ENCODE data around the gene CCDC112. TPM values are rescaled to one million over a fixed set of nuclear protein-coding genes. Genes with fewer than 3 reads are reported as not detected.
A peak's percentile ranks its signal among the peaks of the same experiment; 100 is the strongest.

CCDC112 gene
- total and polyA plus RNA-seq, 7 donors: 4.6 to 19.4 (median 9.6) TPM

- Histone ChIP-seq H3K9me3 (no peaks in the 10 kb centered on the region), H3K4me1 (no peaks in the 10 kb centered on the region), H3K27ac (no peak overlapping the region), H3K4me3 (no peak overlapping the region), H3K27me3 (peaks cover 0 to 20% (median 0%) of the 10 kb centered on the region in 3 donors), H3K36me3 (no peaks in the 10 kb centered on the region)
- intact Hi-C loops (cut with DNase I): loop anchor here (2.0 kb wide), 2 partner anchors 263 to 277 kb away; no protein-coding TSS in a partner anchor
- WGBS, 2 donors: 10 to 13% methylated on average over 1 of the region's 1 CpG
- no peak for DNase-seq
- TF ChIP-seq EP300 (IDR thresholded peaks at IDR 0.05): no peak
- TF ChIP-seq CTCF (IDR thresholded peaks at IDR 0.05): peak; percentile 23 to 61 (median 56)
Observed at GRCh38 chr5:115309751-115310370, 13.4 kb upstream of the CCDC112 start.

GRCh38 chr5:115308815-115309214, 12.4 kb upstream of the CCDC112 start:
- intact Hi-C loops (cut with DNase I): loop anchor here (2.0 kb wide), 1 partner anchor 264 kb away; no protein-coding TSS in a partner anchor
- H3K36me3 ChIP-seq: no peaks in the 10 kb centered on the region
- H3K4me3 ChIP-seq: no peak overlapping the region
- no peaks in the 10 kb centered on the region for H3K9me3 ChIP-seq
- no peak for TF ChIP-seq POLR2A (IDR thresholded peaks at IDR 0.05)
- no peak for TF ChIP-seq EP300 (IDR thresholded peaks at IDR 0.05)
- TF ChIP-seq POLR2AphosphoS5 (IDR thresholded peaks at IDR 0.05): no peak
- TF ChIP-seq CTCF (IDR thresholded peaks at IDR 0.05): no peak
- DNase-seq: no peak
- no peak overlapping the region for H3K27ac ChIP-seq
- H3K27me3 ChIP-seq: peaks cover 0 to 20% (median 0%) of the 10 kb centered on the region in 3 donors
- no peaks in the 10 kb centered on the region for H3K4me1 ChIP-seq

- intact Hi-C loops (cut with DNase I): no loop called here
- no peaks in the 10 kb centered on the region for H3K36me3 ChIP-seq
- DNase-seq: no peak
- H3K4me3 ChIP-seq: no peak overlapping the region
- TF ChIP-seq POLR2AphosphoS5 (IDR thresholded peaks at IDR 0.05): no peak
- no peak for TF ChIP-seq POLR2A (IDR thresholded peaks at IDR 0.05)
- TF ChIP-seq EP300 (IDR thresholded peaks at IDR 0.05): no peak
- TF ChIP-seq CTCF (IDR thresholded peaks at IDR 0.05): no peak
- H3K27me3 ChIP-seq: peaks cover 0 to 12% (median 0%) of the 10 kb centered on the region in 3 donors
- H3K27ac ChIP-seq: no peak overlapping the region
- H3K9me3 ChIP-seq: no peaks in the 10 kb centered on the region
- H3K4me1 ChIP-seq: no peaks in the 10 kb centered on the region
- WGBS, 2 donors: 17 to 64% methylated on average over 1 of the region's 1 CpG
Observed at GRCh38 chr5:115306011-115306536, 9.6 kb upstream of the CCDC112 start.

- intact Hi-C loops (cut with DNase I): no loop called here
- WGBS, 2 donors: 95 to 98% methylated on average over 1 of the region's 1 CpG
- Histone ChIP-seq H3K36me3 (no peaks in the 10 kb centered on the region), H3K4me3 (no peak overlapping the region), H3K4me1 (no peaks in the 10 kb centered on the region), H3K9me3 (no peaks in the 10 kb centered on the region), H3K27ac (no peak overlapping the region), H3K27me3 (peaks cover 0 to 12% (median 0%) of the 10 kb centered on the region in 3 donors)
- no peak for DNase-seq
- no peak for TF ChIP-seq EP300 (IDR thresholded peaks at IDR 0.05)
- no peak for TF ChIP-seq POLR2AphosphoS5 (IDR thresholded peaks at IDR 0.05)
- TF ChIP-seq CTCF (IDR thresholded peaks at IDR 0.05): no peak
- TF ChIP-seq POLR2A (IDR thresholded peaks at IDR 0.05): no peak
Observed at GRCh38 chr5:115304496-115304895, 8.0 kb upstream of the CCDC112 start.
